ENCODE measurements around the gene AJM1.
A peak's percentile ranks its signal among the peaks of the same experiment; 100 is the strongest.
"Not testable (repeated sequence)": the region's sequence is repeated elsewhere in the genome, so short reads cannot be mapped to it uniquely, and the experiment has no call there.

AJM1 gene

DNA sequence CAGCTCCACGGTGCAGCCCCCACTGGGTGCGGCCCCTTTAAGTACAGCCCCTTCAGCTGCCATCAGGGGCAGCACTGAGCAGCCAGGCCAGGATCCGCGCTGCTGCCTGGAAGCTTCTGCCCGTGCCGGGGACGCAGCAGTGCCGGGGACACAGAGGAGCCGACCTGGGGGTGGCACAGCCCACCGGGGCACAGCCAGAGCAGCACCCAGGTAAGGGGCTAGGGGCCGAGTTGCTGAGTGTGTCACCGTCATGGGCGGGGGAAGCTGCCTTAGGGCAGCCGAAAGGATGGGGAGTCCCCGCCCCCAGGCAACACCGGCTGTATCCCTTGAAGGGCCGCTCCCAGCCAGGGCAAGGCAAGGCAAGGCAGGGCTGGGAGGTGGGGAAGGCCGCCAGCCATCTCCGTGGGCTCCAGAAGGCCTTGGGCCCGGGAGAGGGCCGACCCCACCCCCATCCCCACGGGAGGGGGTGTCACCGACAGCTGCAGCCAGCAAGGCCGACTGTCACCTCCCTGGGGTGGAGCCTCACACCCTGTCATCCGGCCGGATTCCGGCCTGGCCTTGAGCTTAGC is at the start of gene AJM1:
Gene AJM1 (plus strand): TSS at position 99 of the 569 bp plus-strand sequence. CDS start 1,937 bp downstream, outside the sequence.
- DNase-seq, result peak; percentile 86

DNA sequence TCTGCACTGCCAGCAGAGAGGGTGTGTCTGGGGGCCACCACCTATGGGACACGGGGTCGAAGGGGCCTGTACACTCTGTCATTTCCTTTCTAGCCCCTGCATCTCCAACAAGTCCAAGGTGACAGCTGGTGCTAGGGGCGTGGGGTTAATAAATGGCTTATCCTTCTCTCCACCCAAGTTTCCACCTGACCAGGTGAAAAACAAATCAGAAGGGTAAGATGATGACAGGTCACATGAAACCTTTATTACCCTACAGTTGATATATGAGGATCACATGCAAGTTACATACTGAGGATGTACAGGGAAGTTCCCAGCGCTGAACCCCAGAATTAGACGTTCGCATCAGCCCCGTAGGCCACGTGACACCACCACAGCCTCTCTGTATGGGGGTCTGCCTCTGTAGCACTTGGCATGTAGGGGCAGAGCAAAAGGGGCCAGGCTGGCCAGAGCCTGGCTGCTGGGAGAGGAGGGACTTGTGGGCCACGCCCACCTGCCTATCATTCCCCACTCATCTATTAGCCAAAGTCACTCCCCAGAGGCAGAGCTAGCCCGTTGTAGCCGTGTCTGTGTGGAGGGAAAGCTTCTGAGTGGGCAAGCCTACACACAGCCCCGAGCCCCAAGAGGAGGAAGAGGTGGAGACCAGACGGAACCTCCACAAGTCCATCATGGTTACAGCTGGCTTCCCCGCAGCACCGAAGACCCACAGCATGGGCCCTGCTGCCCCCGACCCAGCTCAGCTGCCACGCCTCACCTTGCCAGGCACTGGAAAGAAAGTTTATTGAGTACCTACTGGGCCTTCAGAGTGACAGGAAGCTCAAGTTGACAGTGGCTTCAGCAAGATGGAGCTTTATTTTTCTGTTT is 49.0 kb upstream of the AJM1 start:
- no peak for DNase-seq

DNA sequence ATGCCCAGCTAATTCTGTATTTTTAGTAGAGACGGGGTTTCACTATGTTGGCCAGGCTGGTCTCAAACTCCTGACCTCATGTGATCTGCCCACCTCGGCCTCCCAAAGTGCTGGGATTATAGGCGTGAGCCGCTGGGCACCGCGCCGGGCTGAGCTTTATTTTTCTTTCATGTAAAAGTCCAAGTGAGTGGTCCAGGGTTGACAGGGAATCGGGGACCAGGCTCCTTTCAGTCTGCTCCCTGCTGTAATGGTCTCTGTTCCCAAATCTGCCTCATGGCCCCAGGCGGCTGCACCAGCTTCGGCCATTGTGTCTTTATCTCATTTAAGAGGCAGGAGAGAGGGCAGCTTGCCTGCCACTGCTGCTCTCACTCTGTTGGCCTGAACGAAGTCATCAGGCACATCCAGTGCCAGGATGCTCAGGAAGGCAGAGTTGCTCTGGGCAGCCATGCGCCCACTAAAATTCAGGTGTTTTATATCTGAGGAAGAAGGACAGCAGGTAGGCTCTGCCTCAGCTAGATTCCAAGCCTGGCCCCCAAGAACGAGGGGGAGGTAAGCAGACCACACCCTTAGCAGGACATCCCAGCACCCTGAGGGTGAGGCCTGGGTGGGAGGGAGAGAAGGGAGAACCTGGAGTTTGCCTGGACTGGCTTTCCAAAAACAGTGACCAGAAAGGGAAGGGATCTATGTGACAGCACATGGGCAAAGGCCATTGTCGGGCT is 47.8 kb upstream of the AJM1 start:
- DNase-seq, result no peak

DNA sequence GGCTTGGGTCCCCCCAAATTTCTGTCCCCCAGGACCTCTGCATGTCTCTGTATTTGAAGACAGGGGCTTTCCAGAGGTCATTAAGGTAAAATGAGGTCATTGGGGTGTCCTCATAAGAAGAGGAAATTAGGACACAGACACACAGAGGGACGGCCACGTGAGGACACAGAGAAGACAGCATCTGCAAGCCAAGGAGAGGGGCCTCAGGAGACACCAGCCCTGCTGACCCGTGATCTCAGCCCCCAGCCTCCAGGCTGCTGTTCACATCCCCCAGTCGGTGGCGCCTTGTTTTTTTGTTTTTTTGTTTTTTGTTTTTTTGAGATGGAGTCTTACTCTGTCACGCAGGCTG is 47.3 kb upstream of the AJM1 start:
- DNase-seq, result no peak

DNA sequence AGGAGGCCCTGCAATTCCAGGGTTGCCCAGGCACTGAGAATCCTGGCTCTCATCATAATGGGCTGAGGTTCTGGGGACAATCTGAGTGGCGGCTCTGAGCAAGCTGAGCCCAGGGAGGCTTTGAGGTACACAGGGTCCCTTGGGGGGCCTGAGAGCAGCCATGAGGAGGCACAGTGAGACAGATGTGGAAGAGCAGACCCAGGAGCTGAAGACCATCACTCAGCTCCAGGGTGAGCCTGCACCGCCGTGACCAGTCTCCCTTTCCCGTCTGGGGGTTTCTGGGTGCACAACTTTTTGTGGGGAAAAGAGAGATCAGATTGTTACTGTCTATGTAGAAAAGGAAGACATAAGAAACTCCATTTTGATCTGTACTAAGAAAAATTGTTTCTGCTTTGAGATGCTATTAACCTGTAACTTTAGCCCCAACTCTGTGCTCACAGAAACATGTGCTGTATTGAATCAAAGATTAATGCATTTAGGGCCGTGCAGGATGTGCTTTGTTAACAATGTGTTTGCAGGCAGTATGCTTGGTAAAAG is 46.0 kb upstream of the AJM1 start, which contains the start of gene CCDC183:
Gene CCDC183 (plus strand): TSS at position 101 of the 537 bp plus-strand sequence. CDS start 60 bp downstream, at position 161.
- no peak for DNase-seq

DNA sequence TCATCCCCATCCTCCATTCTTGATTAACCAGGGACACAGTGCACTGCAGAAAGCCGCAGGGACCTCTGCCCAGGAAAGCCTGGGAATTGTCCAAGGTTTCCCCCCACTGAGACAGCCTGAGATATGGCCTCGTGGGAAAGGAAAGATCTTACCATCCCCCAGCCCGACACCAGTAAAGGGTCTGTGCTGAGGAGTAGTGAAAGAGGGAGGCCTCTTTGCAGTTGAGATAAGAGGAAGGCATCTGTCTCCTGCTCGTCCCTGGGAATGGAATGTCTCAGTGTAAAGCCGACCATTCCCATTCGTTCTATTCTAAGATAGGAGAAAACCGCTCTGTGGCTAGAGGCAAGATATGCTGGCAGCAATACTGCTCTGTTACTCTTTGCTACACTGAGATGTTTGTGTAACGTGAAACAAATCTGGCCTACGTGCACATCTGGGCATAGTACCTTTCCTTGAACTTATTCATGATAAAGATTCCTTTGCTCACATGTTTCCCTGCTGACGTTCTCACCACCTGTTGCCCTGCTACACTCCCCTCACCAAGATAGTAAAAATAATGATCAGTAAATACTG is 45.4 kb upstream of the AJM1 start:
- DNase-seq, result not testable (repeated sequence)

DNA sequence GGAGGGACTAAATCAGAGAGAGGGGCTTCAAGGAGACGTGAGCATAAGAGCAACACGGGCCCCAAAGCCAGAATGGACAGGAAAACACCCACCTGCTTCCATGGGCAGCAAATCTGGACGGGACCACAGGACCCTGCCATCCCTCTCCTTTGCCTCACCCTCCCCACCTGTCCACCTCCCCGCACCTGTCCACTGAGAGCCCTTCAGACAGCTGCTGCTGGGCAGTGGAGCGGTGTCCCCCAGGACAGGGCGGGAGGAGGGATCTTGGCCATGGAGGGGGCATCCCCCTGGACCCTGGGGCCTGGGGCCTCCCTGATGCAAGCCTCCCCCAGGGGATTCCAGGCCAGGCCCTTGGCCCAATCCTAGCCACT is 43.6 kb upstream of the AJM1 start:
- DNase-seq, result no peak

DNA sequence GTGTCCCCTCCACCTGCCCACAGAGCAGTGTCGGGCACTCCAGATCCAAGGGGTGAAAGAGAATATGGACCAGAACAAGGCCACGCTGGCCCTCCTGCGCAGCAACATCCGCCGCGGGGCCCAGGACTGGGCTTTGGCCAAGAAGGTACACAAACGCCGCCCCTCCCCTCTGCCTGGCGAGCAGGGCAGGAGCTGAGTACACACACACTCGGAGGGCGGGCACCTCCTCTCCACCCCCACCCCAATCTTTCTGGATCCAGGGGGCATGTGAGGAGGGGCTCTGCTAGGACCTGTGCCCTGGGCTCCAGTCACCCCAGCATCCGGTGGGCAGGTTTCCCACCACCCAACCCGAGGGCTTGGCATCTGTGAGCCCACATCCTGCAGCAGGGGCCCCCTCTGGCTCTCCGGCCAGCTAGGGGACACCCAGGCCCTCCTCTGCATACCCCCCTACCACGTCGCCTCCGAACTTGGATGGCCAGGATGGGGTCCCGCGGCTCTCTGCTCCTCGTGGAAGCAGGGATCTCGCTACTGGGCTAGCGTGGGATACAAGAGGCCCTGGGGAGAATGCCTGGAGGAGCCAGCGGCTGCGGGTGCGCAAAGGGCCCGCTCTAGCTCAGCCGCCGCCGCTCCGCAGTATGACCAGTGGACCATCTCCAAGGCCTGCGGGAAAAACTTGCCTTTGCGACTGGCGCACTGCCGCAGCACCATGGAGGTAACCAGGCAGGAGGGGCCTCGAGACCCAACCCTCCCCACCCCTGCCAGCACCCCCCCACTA is 43.0 kb upstream of the AJM1 start:
- DNase-seq, result no peak

DNA sequence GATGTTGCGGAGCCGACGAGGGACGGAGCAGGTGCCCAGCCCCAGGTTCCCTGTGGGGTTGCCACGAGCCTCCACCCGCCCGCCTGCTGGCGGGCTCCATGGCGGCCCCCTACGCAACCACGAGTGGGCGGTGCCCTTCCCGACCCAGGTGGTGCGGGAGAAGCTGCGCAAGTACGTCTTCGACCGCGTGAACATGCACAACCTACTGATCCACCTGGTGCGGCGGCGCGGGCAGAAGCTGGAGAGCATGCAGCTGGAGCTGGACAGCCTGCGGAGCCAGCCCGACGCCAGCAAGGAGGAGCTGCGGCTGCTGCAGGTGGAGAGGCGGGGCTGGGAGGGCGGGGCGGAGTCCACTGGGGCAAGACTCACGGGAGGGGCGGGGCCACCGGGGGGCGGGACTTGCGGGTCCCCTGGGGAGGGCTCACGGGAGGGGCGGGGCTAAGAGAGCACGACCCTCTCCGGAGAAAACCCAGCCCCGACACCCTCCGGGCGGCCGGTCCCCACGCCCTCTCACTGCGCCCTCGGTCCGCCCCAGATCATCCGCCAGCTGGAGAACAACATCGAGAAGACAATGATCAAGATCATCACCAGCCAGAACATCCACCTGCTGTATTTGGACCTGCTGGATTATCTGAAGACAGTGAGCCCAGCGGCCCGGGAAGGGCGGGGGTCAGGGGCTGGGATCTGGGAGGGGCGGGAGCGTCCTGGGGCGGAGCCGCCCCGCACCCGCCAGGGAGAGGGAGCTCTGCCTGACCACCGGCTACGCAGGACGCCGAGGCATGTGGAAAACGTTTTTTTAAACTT is 42.2 kb upstream of the AJM1 start:
- peak; percentile 93 for DNase-seq

DNA sequence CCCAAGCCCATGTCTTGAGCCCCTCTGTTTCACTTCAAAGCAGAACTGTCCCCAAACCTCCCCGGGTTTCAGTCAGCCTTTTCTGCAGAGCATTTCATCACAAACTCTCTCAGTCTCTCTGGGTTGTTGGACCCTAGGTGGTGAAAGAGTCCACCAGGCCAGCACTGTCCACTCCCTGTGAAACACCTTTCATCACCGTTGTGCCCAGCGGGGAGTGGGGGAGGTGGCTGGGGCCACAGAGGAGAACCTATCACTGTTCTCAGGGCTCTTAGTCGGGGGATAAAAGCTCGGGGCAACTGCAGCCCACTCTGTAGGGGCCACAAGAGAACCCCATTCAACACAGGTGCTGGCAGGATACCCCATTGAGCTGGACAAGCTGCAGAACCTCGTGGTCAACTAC is 40.0 kb upstream of the AJM1 start:
- DNase-seq, result no peak

DNA sequence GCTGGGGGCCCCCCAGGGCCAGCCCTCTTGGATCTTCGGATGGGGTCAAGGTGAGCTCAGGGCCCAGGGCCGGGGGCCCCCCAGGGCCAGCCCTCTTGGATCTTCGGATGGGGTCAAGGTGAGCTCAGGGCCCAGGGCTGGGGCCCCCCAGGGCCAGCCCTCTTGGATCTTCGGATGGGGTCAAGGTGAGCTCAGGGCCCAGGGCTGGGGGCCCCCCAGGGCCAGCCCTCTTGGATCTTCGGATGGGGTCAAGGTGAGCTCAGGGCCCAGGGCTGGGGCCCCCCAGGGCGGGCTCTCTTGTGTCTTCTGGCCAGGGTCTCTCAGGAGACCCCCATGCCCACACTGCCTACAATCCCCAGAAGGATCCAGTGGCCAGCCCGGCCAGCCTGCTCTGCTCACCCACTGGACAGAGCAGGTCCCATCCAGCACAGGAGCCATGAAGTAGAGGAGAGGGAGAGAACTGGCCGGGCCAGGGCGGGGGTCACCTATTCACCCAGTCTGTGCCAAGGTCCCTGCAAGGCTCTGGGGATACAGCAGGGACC is 39.2 kb upstream of the AJM1 start:
- DNase-seq, result not testable (repeated sequence)

DNA sequence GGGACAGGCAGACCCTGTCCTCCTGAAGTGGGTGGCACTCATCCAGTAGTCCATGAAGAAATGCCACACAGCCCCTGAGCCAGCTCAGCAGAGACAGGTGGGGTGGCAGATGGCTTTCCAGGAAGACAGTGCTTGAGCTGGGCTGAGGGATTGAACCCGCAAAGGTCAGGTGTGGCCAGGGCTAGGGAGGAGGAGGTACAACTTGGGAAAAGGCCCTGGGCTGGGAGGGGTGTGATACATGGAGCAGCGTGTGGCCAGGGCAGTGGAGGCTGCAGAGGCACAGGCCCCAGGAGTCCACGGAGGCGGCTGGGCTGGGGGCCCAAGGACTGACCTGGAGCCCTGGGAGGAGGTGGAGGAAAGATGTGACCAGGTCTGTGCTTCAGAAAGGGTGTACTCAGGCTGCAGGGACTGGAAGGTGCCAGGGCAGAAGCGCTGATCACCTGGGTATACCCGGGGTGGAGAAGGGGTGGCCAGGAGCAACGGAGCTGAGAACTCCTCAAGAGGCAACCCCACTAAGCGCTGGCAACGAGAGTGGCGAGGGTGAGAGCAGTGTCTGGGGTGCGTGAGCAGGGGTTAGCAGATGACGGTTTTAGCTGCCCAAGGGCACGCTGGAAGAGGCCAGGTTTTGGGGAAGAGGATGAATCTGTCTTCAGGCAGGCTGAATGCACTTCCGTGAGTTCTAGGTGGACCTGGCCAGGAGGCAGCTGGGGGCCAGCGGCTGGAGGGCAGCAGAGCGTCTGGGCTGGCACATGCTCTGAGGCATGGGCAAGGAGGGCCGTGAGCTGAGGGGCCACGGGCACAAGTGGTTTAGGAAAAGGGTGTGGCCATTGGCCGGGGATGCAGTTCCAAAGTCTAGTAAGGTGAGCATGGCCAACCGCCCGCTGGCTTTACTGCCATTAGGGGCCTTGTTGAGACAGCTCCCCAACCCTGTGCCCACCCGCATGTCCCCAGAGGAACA is 38.4 kb upstream of the AJM1 start:
- no peak for DNase-seq

DNA sequence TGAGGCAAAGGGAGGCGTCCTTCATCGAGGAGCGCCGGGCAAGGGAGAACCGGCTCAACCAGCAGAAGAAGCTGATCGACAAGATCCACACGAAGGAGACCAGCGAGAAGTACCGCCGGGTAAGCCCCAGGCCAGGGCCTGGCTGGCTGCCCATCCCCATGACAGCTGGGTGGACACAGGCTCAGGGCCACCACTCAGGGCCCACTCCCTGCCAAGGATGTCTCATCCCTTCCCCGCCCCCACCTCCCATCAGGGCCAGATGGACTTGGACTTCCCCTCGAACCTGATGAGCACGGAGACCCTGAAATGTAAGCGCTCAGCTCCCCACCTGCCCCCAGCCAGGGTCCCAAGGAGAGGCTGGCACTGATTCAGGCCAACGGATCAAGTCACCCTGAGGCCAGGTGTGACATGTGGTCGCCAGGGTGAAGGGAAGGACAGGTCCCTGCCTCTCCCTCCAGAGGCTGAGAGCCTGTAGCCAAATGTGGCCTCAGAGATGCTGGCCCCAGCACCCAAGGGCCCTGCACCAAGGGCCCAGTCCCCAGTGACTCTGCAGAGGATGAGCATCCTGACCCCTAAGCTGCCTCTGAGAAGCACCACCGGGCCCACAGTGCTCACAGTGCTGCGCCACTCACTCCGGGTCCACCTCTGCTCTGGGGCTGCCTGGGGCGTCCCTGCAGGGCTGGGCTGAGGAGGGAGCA is 37.6 kb upstream of the AJM1 start:
- no peak for DNase-seq

DNA sequence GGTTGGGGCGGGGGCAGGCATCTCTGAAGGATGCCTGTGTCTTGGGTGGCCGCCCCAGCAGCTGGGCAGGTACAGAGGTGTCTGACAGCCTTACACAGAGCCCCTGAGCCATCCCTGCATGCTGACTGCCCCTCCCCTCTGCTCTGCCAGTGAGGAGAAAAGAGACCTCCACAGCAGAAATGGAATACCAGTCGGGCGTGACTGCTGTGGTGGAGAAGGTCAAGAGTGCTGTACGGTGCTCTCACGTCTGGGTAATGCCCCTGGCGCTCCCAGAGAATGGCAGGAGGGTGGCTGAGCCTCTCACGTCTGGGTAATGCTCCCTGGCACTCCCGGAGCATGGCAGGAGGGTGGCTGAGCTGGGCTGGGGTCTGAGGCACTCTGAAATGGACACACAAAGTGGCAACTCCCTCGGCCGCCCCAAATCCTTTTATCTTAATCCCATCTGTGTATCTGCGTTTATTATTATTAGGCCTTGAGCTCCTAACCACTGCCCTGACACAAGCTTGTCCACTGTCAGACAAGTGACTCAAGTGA is 37.0 kb upstream of the AJM1 start:
- no peak for DNase-seq

DNA sequence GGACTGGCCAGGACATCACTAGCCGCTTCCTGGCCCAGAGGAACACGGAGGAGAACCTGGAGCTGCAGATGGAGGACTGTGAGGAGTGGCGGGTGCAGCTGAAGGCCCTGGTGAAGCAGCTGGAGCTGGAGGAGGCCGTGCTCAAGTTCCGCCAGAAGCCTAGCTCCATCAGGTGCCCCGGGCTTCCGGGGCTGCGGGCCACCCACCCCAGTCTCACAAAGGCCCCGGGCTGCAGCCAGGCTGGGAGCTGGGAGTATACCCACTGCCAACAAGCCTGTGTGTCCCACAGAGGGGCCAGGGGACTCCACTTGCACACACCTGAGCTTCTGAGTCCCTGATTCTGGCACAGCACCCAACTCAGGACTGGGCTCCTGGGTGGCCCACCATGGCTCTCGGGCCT is 36.2 kb upstream of the AJM1 start:
- no peak for DNase-seq

DNA sequence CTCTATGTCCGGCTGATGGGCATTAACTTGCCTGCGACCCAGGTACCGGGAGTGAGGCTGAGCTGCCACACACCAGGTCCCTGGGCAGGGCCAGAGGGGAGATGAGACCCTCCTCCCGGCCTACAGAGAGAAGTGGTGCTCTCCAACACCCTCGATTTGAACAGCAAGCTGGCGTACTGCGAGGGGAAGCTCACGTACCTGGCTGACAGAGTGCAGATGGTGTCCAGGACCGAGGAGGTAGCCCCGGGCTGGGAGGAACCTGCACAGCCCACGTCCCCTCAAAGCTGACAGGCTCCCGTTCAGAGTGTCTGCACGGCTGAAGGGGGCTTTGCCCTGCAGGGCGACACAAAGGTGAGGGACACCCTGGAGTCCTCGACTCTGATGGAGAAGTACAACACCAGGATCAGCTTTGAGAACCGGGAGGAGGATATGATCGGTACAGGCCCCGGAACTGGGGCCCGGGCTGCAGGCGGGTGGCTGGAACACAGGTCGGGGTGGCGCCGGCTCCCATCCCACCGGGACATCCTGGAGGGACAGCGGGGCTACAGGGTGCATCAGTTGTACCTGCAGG is 35.6 kb upstream of the AJM1 start:
- no peak for DNase-seq

DNA sequence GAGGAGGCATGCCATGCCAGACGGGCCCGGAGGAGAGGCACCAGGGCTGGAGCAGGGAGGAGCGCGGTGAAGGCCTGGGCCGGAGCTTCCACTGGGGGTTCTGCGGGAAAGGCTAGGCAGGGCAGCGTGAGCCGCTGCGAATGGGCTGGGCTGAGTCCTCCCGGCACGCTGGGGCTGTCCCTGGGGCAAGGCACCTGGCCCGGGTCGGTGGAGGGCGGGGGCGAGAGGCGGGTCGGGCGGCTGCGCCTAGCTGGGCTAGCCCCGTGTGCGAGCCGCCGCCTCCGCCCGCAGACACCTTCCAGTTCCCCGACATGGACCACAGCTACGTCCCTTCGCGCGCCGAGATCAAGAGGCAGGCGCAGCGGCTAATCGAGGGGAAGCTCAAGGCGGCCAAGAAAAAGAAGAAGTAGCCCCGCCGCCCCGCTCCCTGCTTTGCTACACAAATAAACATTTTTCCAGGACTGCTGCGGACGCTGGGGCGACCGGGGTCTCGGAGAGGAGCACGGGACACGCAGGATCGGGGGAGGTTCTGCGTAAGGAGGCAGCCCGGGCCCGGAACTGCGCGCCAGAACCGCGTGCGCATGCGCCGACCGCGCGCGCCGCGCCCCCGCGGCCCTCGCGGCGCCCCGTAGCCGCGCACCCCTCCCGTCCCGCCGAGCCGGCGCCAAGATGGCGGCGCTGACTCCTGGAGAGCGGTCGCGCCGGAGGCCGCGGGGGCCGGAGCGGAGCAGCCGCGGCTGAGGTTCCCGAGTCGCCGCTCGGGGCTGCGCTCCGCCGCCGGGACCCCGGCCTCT is 34.8 kb upstream of the AJM1 start, which contains the start of gene RABL6:
Gene RABL6 (plus strand): TSS at position 668 of the 794 bp plus-strand sequence. CDS start 249 bp downstream, outside the sequence.
- peak; percentile 85 for DNase-seq

Measured in stimulated activated CD8-positive, alpha-beta memory T cell treated with anti-CD3 and anti-CD28 coated beads, Interleukin-4, amount 100 ng/mL, for 48 hours (primary cell).